IMR-90 (cell line): Measurements from ENCODE around the gene PRPF8. TPM values are rescaled to one million over a fixed set of nuclear protein-coding genes. Genes with fewer than 3 reads are reported as not detected.

Source experiments
- ATAC-seq: fragments of 200-7000 bp; cut with Tn5 transposase; 2 replicates; pipeline ENCODE4 v1.9.1; 2020; ENCODE audit warnings: low read depth, mild to moderate bottlenecking, moderate library complexity
- BruUV-seq: library from RNA; stranded (reverse); fragments of 400-500 nt; replicated peaks from 2 replicates; lab custom pipeline; 2021; lab: Mats Ljungman, UMichigan
- CTCF ChIA-PET: fragments of 300-600 bp; formaldehyde crosslinking; extraction: SDS; loops from one replicate; lab custom pipeline; 2021; ENCODE audit warnings: antibody characterized with exemption; lab: Yijun Ruan, JAX
- POLR2A ChIA-PET: fragments of 300-600 bp; sonication (Branson Sonifier 250); formaldehyde crosslinking; loops from one replicate; lab custom pipeline; 2022; ENCODE audit warnings: antibody characterized with exemption; ENCODE audit not compliant: unreplicated experiment; lab: Charles Lee
- DNase-seq: peaks from one replicate; pipeline ENCODE4 v3.0.0; 2013
- H2AFZ ChIP-seq: replicated peaks from 2 replicates; pipeline ENCODE3; 2013; ENCODE audit warnings: low read length, mild to moderate bottlenecking; ENCODE audit not compliant: poor library complexity
- H2AK5ac ChIP-seq: 2 replicates; pipeline ENCODE4 v1.6.1; 2013; ENCODE audit warnings: low read depth, low read length, inconsistent platforms
- H2AK9ac ChIP-seq: replicated peaks from 2 replicates; pipeline ENCODE3; 2013; ENCODE audit warnings: mild to moderate bottlenecking, low read depth, low read length, moderate library complexity; ENCODE audit not compliant: poor library complexity
- H2BK120ac ChIP-seq: 2 replicates; pipeline ENCODE4 v1.6.1; 2013; ENCODE audit warnings: low read depth, low read length, inconsistent platforms
- H2BK15ac ChIP-seq: 3 replicates; pipeline ENCODE4 v1.6.1; 2013; ENCODE audit warnings: low read depth, low read length, inconsistent platforms
- H2BK20ac ChIP-seq: 2 replicates; pipeline ENCODE4 v1.6.1; 2013; ENCODE audit warnings: low read depth, mild to moderate bottlenecking, inconsistent platforms, low read length, moderate library complexity
- H2BK5ac ChIP-seq: 2 replicates; pipeline ENCODE4 v1.6.1; 2013; ENCODE audit warnings: mild to moderate bottlenecking, low read depth, low read length, inconsistent platforms; ENCODE audit not compliant: poor library complexity, severe bottlenecking
- H3K14ac ChIP-seq: replicated peaks from 2 replicates; pipeline ENCODE4 v1.6.1; 2013; ENCODE audit warnings: low read depth, low read length, inconsistent platforms
- H3K18ac ChIP-seq: 2 replicates; pipeline ENCODE4 v1.6.1; 2013; ENCODE audit warnings: low read depth, low read length, control low read depth
- H3K23ac ChIP-seq: 2 replicates; pipeline ENCODE4 v1.6.1; 2013; ENCODE audit warnings: low read depth, low read length, inconsistent platforms
- H3K27ac ChIP-seq: 2 replicates; pipeline ENCODE4 v1.5.1; 2013; ENCODE audit warnings: mild to moderate bottlenecking, control low read depth, low read length; ENCODE audit not compliant: insufficient read depth
- H3K27me3 ChIP-seq: 2 replicates; pipeline ENCODE4 v1.6.1; 2013; ENCODE audit warnings: low read length; ENCODE audit not compliant: control insufficient read depth, insufficient read depth
- H3K36me3 ChIP-seq: 2 replicates; pipeline ENCODE4 v1.6.1; 2013; ENCODE audit warnings: low read length, mixed read lengths; ENCODE audit not compliant: control insufficient read depth, insufficient read depth
- H3K4ac ChIP-seq: 2 replicates; pipeline ENCODE4 v1.6.1; 2013; ENCODE audit warnings: low read depth, low read length, inconsistent platforms
- H3K4me1 ChIP-seq: 2 replicates; pipeline ENCODE4 v1.6.1; 2013; ENCODE audit warnings: low read length, mixed read lengths; ENCODE audit not compliant: control insufficient read depth, insufficient read depth
- H3K4me2 ChIP-seq: 2 replicates; pipeline ENCODE4 v1.6.1; 2013; ENCODE audit warnings: low read depth, mild to moderate bottlenecking, control low read depth, low read length, moderate library complexity
- H3K4me3 ChIP-seq: 2 replicates; pipeline ENCODE4 v1.5.1; 2013; ENCODE audit warnings: low read depth, mild to moderate bottlenecking, control low read depth, low read length, moderate library complexity; ENCODE audit not compliant: insufficient read depth
- H3K56ac ChIP-seq: 2 replicates; pipeline ENCODE4 v1.6.1; 2013; ENCODE audit warnings: low read length, inconsistent platforms; ENCODE audit not compliant: insufficient read depth; ENCODE audit errors: extremely low read depth
- H3K79me1 ChIP-seq, 2 experiments: 2 replicates each; pipeline ENCODE4 v1.6.1; 2013; ENCODE audit warnings: low read length in 2 of 2, inconsistent platforms in 1 of 2, low read depth in 1 of 2
- H3K9ac ChIP-seq: 2 replicates; pipeline ENCODE4 v1.6.1; 2013; ENCODE audit warnings: low read depth, low read length, control low read depth
- H3K9me1 ChIP-seq: 2 replicates; pipeline ENCODE4 v1.6.1; 2013; ENCODE audit warnings: low read length, inconsistent platforms; ENCODE audit not compliant: insufficient read depth
- H3K9me3 ChIP-seq: 2 replicates; pipeline ENCODE4 v1.6.1; 2013; ENCODE audit warnings: low read length; ENCODE audit not compliant: control insufficient read depth, insufficient read depth
- H4K20me1 ChIP-seq: 2 replicates; pipeline ENCODE4 v1.6.1; 2013; ENCODE audit warnings: low read length, inconsistent platforms; ENCODE audit not compliant: insufficient read depth
- H4K5ac ChIP-seq: 2 replicates; pipeline ENCODE4 v1.6.1; 2013; ENCODE audit warnings: mild to moderate bottlenecking, low read depth, low read length, control low read depth
- H4K8ac ChIP-seq, 2 experiments: 2 replicates each; pipeline ENCODE4 v1.6.1; 2013; ENCODE audit warnings: low read depth in 2 of 2, low read length in 2 of 2, control low read depth in 1 of 2, inconsistent platforms in 1 of 2
- H4K91ac ChIP-seq: 2 replicates; pipeline ENCODE4 v1.6.1; 2013; ENCODE audit warnings: low read depth, low read length, inconsistent platforms; ENCODE audit not compliant: insufficient read depth
- BHLHE40 ChIP-seq: fragments of 150-350 bp; IDR thresholded peaks from 2 replicates; pipeline ENCODE4 v1.6.1; 2016; ENCODE audit warnings: mild to moderate bottlenecking, low read depth, low read length
- CEBPB ChIP-seq: IDR thresholded peaks from 2 replicates; pipeline ENCODE4 v1.6.1; 2012; ENCODE audit warnings: low read depth, low read length, improper control_type of control experiment
- CHD1 ChIP-seq: IDR thresholded peaks from 2 replicates; pipeline ENCODE4 v1.6.1; 2012; ENCODE audit warnings: low read depth, low read length, improper control_type of control experiment
- FOS ChIP-seq: fragments of 150-350 bp; IDR thresholded peaks from 2 replicates; pipeline ENCODE4 v1.6.1; 2016; ENCODE audit warnings: low read depth, low read length
- MAZ ChIP-seq: IDR thresholded peaks from 2 replicates; pipeline ENCODE4 v1.6.1; 2012; ENCODE audit warnings: low read depth, mild to moderate bottlenecking, low read length, improper control_type of control experiment, moderate library complexity, borderline replicate concordance
- MXI1 ChIP-seq: IDR thresholded peaks from 2 replicates; pipeline ENCODE4 v1.6.1; 2012; ENCODE audit warnings: low read depth, mild to moderate bottlenecking, low read length, moderate library complexity, borderline replicate concordance
- NFE2L2 ChIP-seq: fragments of 150-350 bp; IDR thresholded peaks from 2 replicates; pipeline ENCODE4 v1.6.1; 2016; ENCODE audit warnings: low read depth, mild to moderate bottlenecking, low read length
- POLR2A ChIP-seq: IDR thresholded peaks from 2 replicates; pipeline ENCODE4 v1.6.1; 2012; ENCODE audit warnings: mild to moderate bottlenecking, low read depth, low read length
- RAD21 ChIP-seq: IDR thresholded peaks from 2 replicates; pipeline ENCODE4 v1.6.1; 2012; ENCODE audit warnings: low read length, improper control_type of control experiment
- RCOR1 ChIP-seq: IDR thresholded peaks from 2 replicates; pipeline ENCODE4 v1.6.1; 2012; ENCODE audit warnings: mild to moderate bottlenecking, low read length, improper control_type of control experiment; ENCODE audit not compliant: insufficient replicate concordance
- RFX5 ChIP-seq: IDR thresholded peaks from 2 replicates; pipeline ENCODE4 v1.8.0; 2012; ENCODE audit warnings: low read depth, mild to moderate bottlenecking, low read length, moderate library complexity
- SMC3 ChIP-seq: fragments of 150-350 bp; IDR thresholded peaks from 2 replicates; pipeline ENCODE4 v1.6.1; 2016; ENCODE audit warnings: low read depth, mild to moderate bottlenecking, antibody characterized with exemption, low read length, moderate library complexity
- WGBS, 2 experiments: methylation state at CpG; one replicate each; pipeline versions ENCODE4 v1.1.5 to v1.1.7; 2013; ENCODE audit warnings: missing lambda C conversion rate in 2 of 2; ENCODE audit not compliant: insufficient read length in 1 of 2; ENCODE audit errors: extremely low coverage in 2 of 2; 5-methylcytosine and 5-hydroxymethylcytosine counted together
- dilution Hi-C: fragments of 300-500 bp; cut with HindIII; formaldehyde crosslinking; loops from one replicate; pipeline ENCODE4 v1.14.3; 2018; ENCODE audit warnings: low sequenced_read_pairs; ENCODE audit not compliant: unreplicated experiment
- in situ Hi-C: fragments of 300-500 bp; cut with MboI; formaldehyde crosslinking; loops from 3 replicates; pipeline ENCODE4 v1.14.3; 2019; ENCODE audit warnings: low sequenced_read_pairs, inconsistent platforms, mixed read lengths
- intact Hi-C: fragments of 100-400 bp; cut with micrococcal nuclease; formaldehyde crosslinking; loops from 2 replicates; pipeline ENCODE4 v1.10.0; 2022
- polyA plus RNA-seq, 3 experiments: library from polyadenylated mRNA; depleted of rRNA; stranded (reverse); fragments of >200 nt; gene quantifications; 2 replicates each; pipeline ENCODE4 v1.2.3, GENCODE V29; 2012; ENCODE audit warnings: low replicate concordance in 1 of 3
- total RNA-seq: library from RNA; depleted of rRNA; stranded (reverse); fragments of >200 nt; gene quantifications from 2 replicates; pipeline ENCODE4 v1.2.3, GENCODE V29; 2012
- TF ChIP-seq, protein P1 (sequence below): fragments of 150-350 bp; IDR thresholded peaks from 2 replicates; pipeline ENCODE4 v1.6.1; 2017; ENCODE audit warnings: mild to moderate bottlenecking, antibody characterized with exemption, low read length, low read depth
- TF ChIP-seq, protein P2 (sequence below): conservative IDR thresholded peaks from 2 replicates; pipeline ENCODE4 v1.5.1; 2012; ENCODE audit warnings: mild to moderate bottlenecking, low read depth, low read length, improper control_type of control experiment
- TF ChIP-seq, protein P3 (sequence below): fragments of 150-350 bp; IDR thresholded peaks from 2 replicates; pipeline ENCODE4 v1.6.1; 2016; ENCODE audit warnings: low read depth, mild to moderate bottlenecking, low read length, moderate library complexity, borderline replicate concordance

PRPF8 gene
- total and polyA plus RNA-seq, 2 of the 4 experiments (the other 2 are of a cell fraction): 141 to 160 TPM

DNA sequence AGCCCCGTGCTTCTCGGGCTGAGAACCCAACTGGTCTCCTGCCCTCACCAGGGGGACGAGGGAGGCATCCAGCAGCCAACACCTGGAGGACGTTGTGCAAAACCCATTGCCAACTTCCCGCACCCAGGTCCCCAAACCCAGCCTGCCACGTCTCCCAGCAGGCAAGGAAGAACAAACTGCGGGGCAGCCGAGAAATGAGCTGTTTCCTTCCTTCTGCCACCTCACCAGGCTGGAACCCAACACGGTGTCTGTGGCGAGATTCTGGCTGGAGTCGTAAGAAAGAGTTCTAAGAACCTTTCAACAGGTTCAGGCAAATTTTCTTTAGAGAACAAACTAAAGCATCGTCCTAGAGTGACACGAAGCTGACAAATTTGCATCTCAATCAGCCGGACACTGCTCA is 59.6 kb downstream of the PRPF8 start:
- H3K4me3 ChIP-seq: no peak overlapping the region
- no peak overlapping the region for H4K5ac ChIP-seq
- dilution Hi-C loops (no loop called here), intact Hi-C loops (loop anchor here (5.0 kb wide), 1 partner anchor 33 kb away; no protein-coding TSS in a partner anchor), in situ Hi-C loops (no loop called here)
- POLR2A ChIA-PET: no interaction called here
- H3K18ac ChIP-seq: no peak overlapping the region
- no peak overlapping the region for H2BK5ac ChIP-seq
- no peaks in the 10 kb centered on the region for H3K79me1 ChIP-seq
- H4K8ac ChIP-seq: no peak overlapping the region
- H4K91ac ChIP-seq: no peak overlapping the region
- WGBS, 2 experiments: 87% methylated on average over 8 of the region's 14 CpGs; no CpG with 5 or more reads in 1 of the 2 experiments
- H3K4me2 ChIP-seq: no peak overlapping the region
- H4K20me1 ChIP-seq: no peaks in the 10 kb centered on the region
- H3K14ac ChIP-seq: no peak overlapping the region
- H2AK5ac ChIP-seq: no peak overlapping the region
- CTCF ChIA-PET: no interaction called here
- peaks cover 6% of the 10 kb centered on the region; the same call in 1 of the 2 replicates for H3K27me3 ChIP-seq
- H2BK120ac ChIP-seq: no peak overlapping the region
- peaks cover 5% of the 10 kb centered on the region for H3K4me1 ChIP-seq
- no peaks in the 10 kb centered on the region for H3K9me1 ChIP-seq
- BruUV-seq: no TSS peak
- H3K9me3 ChIP-seq: no peaks in the 10 kb centered on the region
- no peak overlapping the region for H2AFZ ChIP-seq
- no peak for TF ChIP-seq FOS
- no peak for TF ChIP-seq RFX5
- TF ChIP-seq CEBPB: no peak
- no peak for TF ChIP-seq MXI1
- TF ChIP-seq, protein P1, sequence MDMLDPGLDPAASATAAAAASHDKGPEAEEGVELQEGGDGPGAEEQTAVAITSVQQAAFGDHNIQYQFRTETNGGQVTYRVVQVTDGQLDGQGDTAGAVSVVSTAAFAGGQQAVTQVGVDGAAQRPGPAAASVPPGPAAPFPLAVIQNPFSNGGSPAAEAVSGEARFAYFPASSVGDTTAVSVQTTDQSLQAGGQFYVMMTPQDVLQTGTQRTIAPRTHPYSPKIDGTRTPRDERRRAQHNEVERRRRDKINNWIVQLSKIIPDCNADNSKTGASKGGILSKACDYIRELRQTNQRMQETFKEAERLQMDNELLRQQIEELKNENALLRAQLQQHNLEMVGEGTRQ: no peak
- TF ChIP-seq RCOR1: no peak
- TF ChIP-seq RAD21: no peak
- TF ChIP-seq SMC3: no peak
- no peak for TF ChIP-seq MAZ
- TF ChIP-seq, protein P2, sequence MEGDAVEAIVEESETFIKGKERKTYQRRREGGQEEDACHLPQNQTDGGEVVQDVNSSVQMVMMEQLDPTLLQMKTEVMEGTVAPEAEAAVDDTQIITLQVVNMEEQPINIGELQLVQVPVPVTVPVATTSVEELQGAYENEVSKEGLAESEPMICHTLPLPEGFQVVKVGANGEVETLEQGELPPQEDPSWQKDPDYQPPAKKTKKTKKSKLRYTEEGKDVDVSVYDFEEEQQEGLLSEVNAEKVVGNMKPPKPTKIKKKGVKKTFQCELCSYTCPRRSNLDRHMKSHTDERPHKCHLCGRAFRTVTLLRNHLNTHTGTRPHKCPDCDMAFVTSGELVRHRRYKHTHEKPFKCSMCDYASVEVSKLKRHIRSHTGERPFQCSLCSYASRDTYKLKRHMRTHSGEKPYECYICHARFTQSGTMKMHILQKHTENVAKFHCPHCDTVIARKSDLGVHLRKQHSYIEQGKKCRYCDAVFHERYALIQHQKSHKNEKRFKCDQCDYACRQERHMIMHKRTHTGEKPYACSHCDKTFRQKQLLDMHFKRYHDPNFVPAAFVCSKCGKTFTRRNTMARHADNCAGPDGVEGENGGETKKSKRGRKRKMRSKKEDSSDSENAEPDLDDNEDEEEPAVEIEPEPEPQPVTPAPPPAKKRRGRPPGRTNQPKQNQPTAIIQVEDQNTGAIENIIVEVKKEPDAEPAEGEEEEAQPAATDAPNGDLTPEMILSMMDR: no peak
- TF ChIP-seq, protein P3, sequence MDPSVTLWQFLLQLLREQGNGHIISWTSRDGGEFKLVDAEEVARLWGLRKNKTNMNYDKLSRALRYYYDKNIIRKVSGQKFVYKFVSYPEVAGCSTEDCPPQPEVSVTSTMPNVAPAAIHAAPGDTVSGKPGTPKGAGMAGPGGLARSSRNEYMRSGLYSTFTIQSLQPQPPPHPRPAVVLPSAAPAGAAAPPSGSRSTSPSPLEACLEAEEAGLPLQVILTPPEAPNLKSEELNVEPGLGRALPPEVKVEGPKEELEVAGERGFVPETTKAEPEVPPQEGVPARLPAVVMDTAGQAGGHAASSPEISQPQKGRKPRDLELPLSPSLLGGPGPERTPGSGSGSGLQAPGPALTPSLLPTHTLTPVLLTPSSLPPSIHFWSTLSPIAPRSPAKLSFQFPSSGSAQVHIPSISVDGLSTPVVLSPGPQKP: no peak
- no peak for TF ChIP-seq POLR2A
- no peak for TF ChIP-seq CHD1
- no peak for TF ChIP-seq BHLHE40
- TF ChIP-seq NFE2L2: no peak
- H2AK9ac ChIP-seq: no peak overlapping the region
- no peaks in the 10 kb centered on the region for H3K36me3 ChIP-seq
- no peak overlapping the region for H3K9ac ChIP-seq
- no peak for DNase-seq
- no peak overlapping the region for H3K23ac ChIP-seq
- H3K27ac ChIP-seq: no peak overlapping the region
- H2BK15ac ChIP-seq: no peak overlapping the region
- no peak overlapping the region for H3K56ac ChIP-seq
- no peak overlapping the region for H2BK20ac ChIP-seq
- no peak overlapping the region for H3K4ac ChIP-seq
- ATAC-seq: no peak
